Activated CD8-positive, alpha-beta T cell treated with anti-CD3 and anti-CD28 coated beads, Interleukin-2, amount 10 ng/mL, durations not matched to agents 7 days and 5 days (primary cell): ENCODE data around the gene POLR2J. TPM values are rescaled to one million over a fixed set of nuclear protein-coding genes. Genes with fewer than 3 reads are reported as not detected.

ENCODE experiments used
- ATAC-seq: fragments of 150-1000 bp; cut with Tn5 transposase; one replicate; pipeline ENCODE4 v1.10.0; 2021; ENCODE audit warnings: moderate library complexity
- CTCF ChIA-PET: fragments of 350-600 bp; sonication (Branson Sonifier 250); formaldehyde crosslinking; loops from one replicate; lab custom pipeline; 2021; ENCODE audit warnings: antibody characterized with exemption; lab: Charles Lee
- POLR2A ChIA-PET: fragments of 350-600 bp; sonication (Branson Sonifier 250); formaldehyde crosslinking; loops from one replicate; lab custom pipeline; 2021; ENCODE audit warnings: antibody characterized with exemption; lab: Charles Lee
- DNase-seq: peaks from one replicate; pipeline ENCODE4 v3.0.0-alpha.2; 2020
- H3K27ac Mint-ChIP-seq: one replicate; pipeline ENCODE4 v1.8.0; 2021; ENCODE audit warnings: mild to moderate bottlenecking, mixed read lengths
- H3K27me3 Mint-ChIP-seq: one replicate; pipeline ENCODE4 v1.8.0; 2021; ENCODE audit warnings: low read depth, mixed read lengths
- H3K36me3 Mint-ChIP-seq: one replicate; pipeline ENCODE4 v1.8.0; 2021; ENCODE audit warnings: low read depth, mixed read lengths
- H3K4me1 Mint-ChIP-seq: one replicate; pipeline ENCODE4 v1.8.0; 2021; ENCODE audit warnings: low read depth, mixed read lengths
- H3K4me3 Mint-ChIP-seq: one replicate; pipeline ENCODE4 v1.8.0; 2021; ENCODE audit warnings: mild to moderate bottlenecking, mixed read lengths
- H3K9me3 Mint-ChIP-seq: one replicate; pipeline ENCODE4 v1.8.0; 2022; ENCODE audit warnings: mixed read lengths; ENCODE audit not compliant: insufficient read depth
- total RNA-seq, 2 experiments: library from RNA; stranded (reverse); gene quantifications; one replicate each; pipeline ENCODE4 v1.2.3, GENCODE V29; 2021

Gene POLR2J
- total RNA-seq, 2 experiments from 2014 or later: 55.7 to 62.0 TPM

DNA sequence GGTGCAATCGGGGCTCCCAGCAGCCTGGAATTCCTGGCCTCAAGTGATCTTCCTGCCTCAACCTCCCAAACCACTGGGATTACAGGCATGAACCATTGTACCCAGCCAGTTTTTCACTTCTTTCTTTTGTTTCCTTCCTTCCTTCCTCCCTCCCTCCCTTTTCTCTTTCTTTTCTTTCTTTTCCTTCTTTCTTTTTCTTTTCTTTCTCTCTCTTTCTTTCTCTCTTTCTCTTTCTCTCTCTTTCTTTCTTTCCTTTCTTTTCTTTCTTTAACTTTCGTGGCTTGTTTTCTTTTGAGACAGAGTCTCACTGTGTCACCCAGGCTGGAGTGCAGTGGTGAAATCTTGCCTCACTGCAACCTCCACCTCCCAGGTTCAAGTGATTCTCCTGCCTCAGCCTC lies 33.0 kb downstream of the POLR2J start:
- no peaks in the 10 kb centered on the region for H3K27me3 Mint-ChIP-seq
- no peak overlapping the region for H3K4me3 Mint-ChIP-seq
- CTCF ChIA-PET: no interaction called here
- H3K4me1 Mint-ChIP-seq: peaks cover 19% of the 10 kb centered on the region
- no peak for ATAC-seq
- peak overlapping the region; percentile 58 for H3K27ac Mint-ChIP-seq
- no peak for DNase-seq
- no peaks in the 10 kb centered on the region for H3K9me3 Mint-ChIP-seq
- peaks cover 40% of the 10 kb centered on the region for H3K36me3 Mint-ChIP-seq
- POLR2A ChIA-PET: no interaction called here

DNA sequence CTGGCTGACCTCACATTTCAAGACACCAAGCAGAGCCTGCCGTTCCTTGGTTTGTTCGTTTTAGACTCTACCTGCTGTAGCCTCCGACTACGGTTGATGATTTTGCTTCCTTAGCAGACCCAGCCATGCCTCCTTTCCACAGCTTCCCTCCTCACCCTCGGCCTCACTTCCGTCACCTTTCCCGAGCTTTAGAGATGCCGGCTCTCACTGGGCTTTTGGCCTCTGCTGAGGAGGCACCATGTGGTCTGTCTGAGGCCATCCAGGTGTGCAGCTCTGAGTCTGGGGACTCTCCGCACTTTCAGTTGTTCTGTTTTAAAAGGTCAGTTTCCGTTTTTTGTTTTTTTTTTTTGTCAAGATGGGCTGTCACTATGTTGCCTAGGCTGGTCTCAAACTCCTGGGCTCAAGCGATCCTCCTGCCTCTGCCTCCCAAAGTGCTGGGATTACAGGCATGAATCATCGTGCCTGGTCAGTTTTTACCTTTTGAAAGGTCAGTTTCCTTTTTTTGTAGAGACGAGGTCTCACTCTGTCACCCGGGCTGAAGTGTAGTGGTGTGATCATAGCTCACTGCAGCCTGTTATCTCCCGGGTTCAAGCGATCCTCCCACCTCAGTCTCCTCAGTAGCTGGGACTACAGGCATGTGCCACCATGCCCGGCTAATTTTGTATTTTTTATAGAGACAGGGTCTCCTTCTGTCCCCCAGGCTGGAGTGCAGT lies 33.6 kb downstream of the POLR2J start:
- Mint-ChIP-seq H3K36me3 (peaks cover 42% of the 10 kb centered on the region), H3K9me3 (no peaks in the 10 kb centered on the region), H3K27me3 (no peaks in the 10 kb centered on the region), H3K4me1 (peaks cover 19% of the 10 kb centered on the region), H3K4me3 (no peak overlapping the region), H3K27ac (peak overlapping the region; percentile 58)
- ChIA-PET POLR2A (no interaction called here), CTCF (no interaction called here)
- ATAC-seq (no peak), DNase-seq (no peak)

GRCh38 chr7:102439963-102440795 lies 38.5 kb downstream of the POLR2J start:
- POLR2A ChIA-PET: interaction anchor here (0.6 to 4.3 kb wide), 2 partner anchors 14 to 19 kb away, joined by 3 to 21 read pairs; no protein-coding TSS in a partner anchor

DNA sequence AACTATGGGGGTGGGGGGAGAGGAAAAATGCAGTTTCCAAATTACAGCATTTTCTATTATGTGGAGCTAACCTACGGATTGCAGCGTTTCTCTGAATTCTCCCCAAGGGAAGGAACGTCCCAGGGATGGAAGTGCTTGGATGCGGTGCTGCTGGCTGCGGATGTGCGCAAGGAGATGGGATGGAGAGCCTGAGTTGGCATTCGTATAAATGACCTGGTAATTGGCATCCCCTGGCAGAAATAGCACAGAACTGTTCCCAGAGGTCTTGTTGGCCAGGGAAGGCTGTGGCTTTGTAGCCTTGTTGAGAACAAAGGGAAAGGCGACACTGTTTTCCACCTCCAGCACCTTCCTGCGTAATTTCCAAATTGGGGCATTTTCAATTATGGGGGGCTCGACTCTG lies 42.6 kb downstream of the POLR2J start:
- Mint-ChIP-seq H3K27ac (no peak overlapping the region), H3K4me1 (peaks cover 44% of the 10 kb centered on the region)

More at GRCh38 chr7:102439963-102440795, 38.5 kb downstream of the POLR2J start:
- Mint-ChIP-seq H3K9me3 (no peaks in the 10 kb centered on the region), H3K4me3 (no peak overlapping the region), H3K4me1 (peaks cover 33% of the 10 kb centered on the region), H3K36me3 (peaks cover 46% of the 10 kb centered on the region), H3K27ac (no peak overlapping the region), H3K27me3 (no peaks in the 10 kb centered on the region)
- CTCF ChIA-PET: interaction anchor here (1.1 to 6.8 kb wide), 5 partner anchors 17 to 49 kb away, joined by 3 to 33 read pairs (median 6); no protein-coding TSS in a partner anchor
- DNase-seq: no peak
- no peak for ATAC-seq

GRCh38 chr7:102434039-102434486 lies 44.7 kb downstream of the POLR2J start:
- ChIA-PET POLR2A (interaction anchor here (1.0 to 1.5 kb wide), 5 partner anchors 8 to 38 kb away, joined by 3 to 6 read pairs (median 5); partner anchors contain the start of gene PRKRIP1), CTCF (interaction anchor here (0.7 to 7.5 kb wide), 5 partner anchors 8 to 30 kb away, joined by 3 to 43 read pairs (median 8); no protein-coding TSS in a partner anchor)
- Mint-ChIP-seq H3K27me3 (no peaks in the 10 kb centered on the region), H3K4me1 (peaks cover 65% of the 10 kb centered on the region), H3K9me3 (no peaks in the 10 kb centered on the region), H3K36me3 (peaks cover 36% of the 10 kb centered on the region), H3K4me3 (peak overlapping the region; percentile 88), H3K27ac (peak overlapping the region; percentile 86)
- ATAC-seq (peak; percentile 22), DNase-seq (peak; percentile 47)

More for the DNA sequence above, 42.6 kb downstream of the POLR2J start:
- Mint-ChIP-seq H3K27me3 (no peaks in the 10 kb centered on the region), H3K4me3 (no peak overlapping the region), H3K36me3 (peaks cover 35% of the 10 kb centered on the region), H3K9me3 (no peaks in the 10 kb centered on the region)
- ATAC-seq: no peak
- CTCF ChIA-PET: interaction anchor here (1.3 to 7.5 kb wide), 3 partner anchors 10 to 32 kb away, joined by 6 to 43 read pairs (median 33); no protein-coding TSS in a partner anchor
- no peak for DNase-seq
- POLR2A ChIA-PET: interaction anchor here (4.3 kb wide), 1 partner anchor 10 kb away, joined by 21 read pairs; no protein-coding TSS in a partner anchor

- CTCF ChIA-PET: interaction anchor here (0.7 to 7.5 kb wide), 6 partner anchors 8 to 29 kb away, joined by 3 to 43 read pairs (median 8); no protein-coding TSS in a partner anchor
- ATAC-seq (peak; percentile 71), DNase-seq (peak; percentile 88)
- no peaks in the 10 kb centered on the region for H3K9me3 Mint-ChIP-seq
- H3K36me3 Mint-ChIP-seq: peaks cover 31% of the 10 kb centered on the region
- POLR2A ChIA-PET: interaction anchor here (0.7 to 1.6 kb wide), 7 partner anchors 8 to 37 kb away, joined by 3 to 6 read pairs (median 5); partner anchors contain the start of genes ALKBH4, LRWD1 and PRKRIP1
- peaks cover 68% of the 10 kb centered on the region for H3K4me1 Mint-ChIP-seq
- H3K4me3 Mint-ChIP-seq: peak within 1 kb of the TSS; percentile 88
- peak within 1 kb of the TSS; percentile 87 for H3K27ac Mint-ChIP-seq
- no peaks in the 10 kb centered on the region for H3K27me3 Mint-ChIP-seq
Measured at GRCh38 chr7:102433219-102434038, 45.3 kb downstream of the POLR2J start, which contains the start of gene ORAI2. Gene ORAI2 (plus strand): TSS chr7:102433575. CDS start chr7:102438957, 5,382 bp downstream.

- Mint-ChIP-seq H3K36me3 (peaks cover 37% of the 10 kb centered on the region), H3K27ac (peak overlapping the region; percentile 87), H3K27me3 (no peaks in the 10 kb centered on the region), H3K4me1 (peaks cover 76% of the 10 kb centered on the region), H3K4me3 (peak overlapping the region; percentile 73), H3K9me3 (no peaks in the 10 kb centered on the region)
- DNase-seq (peak; percentile 28), ATAC-seq (peak; percentile 34)
- ChIA-PET CTCF (interaction anchor here (1.0 to 7.5 kb wide), 5 partner anchors 12 to 28 kb away, joined by 3 to 43 read pairs (median 9); no protein-coding TSS in a partner anchor), POLR2A (interaction anchor here (0.5 to 1.6 kb wide), 4 partner anchors 17 to 32 kb away, joined by 3 to 5 read pairs (median 4); partner anchors contain the start of genes ALKBH4 and LRWD1)
Measured at GRCh38 chr7:102432442-102433218, 46.1 kb downstream of the POLR2J start.

GRCh38 chr7:102431617-102432298 lies 47.0 kb downstream of the POLR2J start:
- ATAC-seq (peak; percentile 41), DNase-seq (peak; percentile 64)
- ChIA-PET CTCF (interaction anchor here (1.0 to 7.5 kb wide), 4 partner anchors 11 to 27 kb away, joined by 3 to 43 read pairs (median 6); no protein-coding TSS in a partner anchor), POLR2A (interaction anchor here (0.5 to 1.6 kb wide), 3 partner anchors 7 to 19 kb away, joined by 3 to 4 read pairs (median 4); no protein-coding TSS in a partner anchor)
- Mint-ChIP-seq H3K4me1 (peaks cover 81% of the 10 kb centered on the region), H3K27me3 (no peaks in the 10 kb centered on the region), H3K9me3 (no peaks in the 10 kb centered on the region), H3K4me3 (peak overlapping the region; percentile 73), H3K36me3 (peaks cover 42% of the 10 kb centered on the region), H3K27ac (peak overlapping the region; percentile 89)

- Mint-ChIP-seq H3K4me3 (no peak overlapping the region), H3K4me1 (peaks cover 86% of the 10 kb centered on the region), H3K27me3 (no peaks in the 10 kb centered on the region)
Measured at GRCh38 chr7:102429141-102429899, 49.4 kb downstream of the POLR2J start.

More at GRCh38 chr7:102429141-102429899, 49.4 kb downstream of the POLR2J start:
- DNase-seq (no peak), ATAC-seq (no peak)
- H3K27ac Mint-ChIP-seq: peak overlapping the region; percentile 76
- H3K9me3 Mint-ChIP-seq: no peaks in the 10 kb centered on the region
- peaks cover 46% of the 10 kb centered on the region for H3K36me3 Mint-ChIP-seq
- ChIA-PET POLR2A (interaction anchor here (0.6 to 1.8 kb wide), 3 partner anchors 12 to 28 kb away, joined by 4 to 6 read pairs (median 4); no protein-coding TSS in a partner anchor), CTCF (interaction anchor here (1.2 kb wide), 1 partner anchor 17 kb away, joined by 6 read pairs; no protein-coding TSS in a partner anchor)
